Measurements from ENCODE around the gene NOXRED1.

GRCh38 chr14:77359626-77360025 lies 63.7 kb downstream of the NOXRED1 start:
- TF ChIP-seq CTCF (IDR thresholded peaks at IDR 0.05) (no peak), POLR2A (IDR thresholded peaks at IDR 0.05) (no peak)
